Chondrocyte (in vitro differentiated cells): Measurements from ENCODE around the gene CNDP1. TPM values are rescaled to one million over a fixed set of nuclear protein-coding genes. Genes with fewer than 3 reads are reported as not detected.

Experiments
- DNase-seq: peaks from one replicate; pipeline ENCODE4 v3.0.0; 2021; ENCODE audit warnings: mixed read lengths, low spot score
- H3K27ac Mint-ChIP-seq: one replicate; pipeline ENCODE4 v1.8.0; 2021; ENCODE audit warnings: mild to moderate bottlenecking, moderate library complexity, mixed read lengths; ENCODE audit not compliant: unreplicated experiment
- H3K27me3 Mint-ChIP-seq: 2 replicates; pipeline ENCODE4 v1.8.0; 2021; ENCODE audit warnings: low read depth, mixed read lengths
- H3K36me3 Mint-ChIP-seq: 2 replicates; pipeline ENCODE4 v1.8.0; 2021; ENCODE audit warnings: low read depth, mixed read lengths
- H3K4me1 Mint-ChIP-seq: 2 replicates; pipeline ENCODE4 v1.8.0; 2021; ENCODE audit warnings: low read depth, mild to moderate bottlenecking, mixed read lengths
- H3K4me3 Mint-ChIP-seq: one replicate; pipeline ENCODE4 v1.8.0; 2021; ENCODE audit warnings: mild to moderate bottlenecking, moderate library complexity, mixed read lengths; ENCODE audit not compliant: unreplicated experiment
- H3K9me3 Mint-ChIP-seq: 2 replicates; pipeline ENCODE4 v1.8.0; 2021; ENCODE audit warnings: low read depth, mixed read lengths
- total RNA-seq: library from RNA; stranded (reverse); gene quantifications from 3 replicates; pipeline ENCODE4 v1.2.1, GENCODE V29; 2021
- TF ChIP-seq, protein P1 (sequence below): fragments of 200-600 bp; sonication (generic); IDR thresholded peaks from 2 replicates; pipeline ENCODE4 v1.5.0; 2021; ENCODE audit warnings: antibody characterized with exemption, mild to moderate bottlenecking, moderate library complexity

The CNDP1 gene
- total RNA-seq, 1 donor from 2014 or later: 0.22 TPM

DNA sequence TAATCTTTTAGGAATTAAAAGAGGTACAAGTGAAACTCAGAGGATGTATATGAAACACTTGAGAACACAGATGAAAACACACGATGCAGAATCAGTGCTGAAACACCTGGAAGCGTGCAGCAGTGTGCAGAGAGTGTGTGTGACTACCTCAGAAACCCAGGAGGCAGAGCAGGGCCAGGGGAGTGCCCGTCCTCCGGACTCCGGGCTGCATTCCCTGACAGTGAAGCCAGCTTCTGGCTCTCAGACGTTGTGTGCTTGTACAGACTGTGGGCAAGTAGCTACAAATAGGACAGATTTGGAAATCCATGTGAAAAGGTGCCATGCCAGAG, 98.0 kb downstream of the CNDP1 start:
- no peak overlapping the region for H3K4me3 Mint-ChIP-seq
- H3K36me3 Mint-ChIP-seq: peaks cover 28% of the 10 kb centered on the region
- H3K9me3 Mint-ChIP-seq: no peaks in the 10 kb centered on the region
- H3K27me3 Mint-ChIP-seq: no peaks in the 10 kb centered on the region
- H3K27ac Mint-ChIP-seq: no peak overlapping the region
- peaks cover 13% of the 10 kb centered on the region for H3K4me1 Mint-ChIP-seq
- TF ChIP-seq, protein P1, sequence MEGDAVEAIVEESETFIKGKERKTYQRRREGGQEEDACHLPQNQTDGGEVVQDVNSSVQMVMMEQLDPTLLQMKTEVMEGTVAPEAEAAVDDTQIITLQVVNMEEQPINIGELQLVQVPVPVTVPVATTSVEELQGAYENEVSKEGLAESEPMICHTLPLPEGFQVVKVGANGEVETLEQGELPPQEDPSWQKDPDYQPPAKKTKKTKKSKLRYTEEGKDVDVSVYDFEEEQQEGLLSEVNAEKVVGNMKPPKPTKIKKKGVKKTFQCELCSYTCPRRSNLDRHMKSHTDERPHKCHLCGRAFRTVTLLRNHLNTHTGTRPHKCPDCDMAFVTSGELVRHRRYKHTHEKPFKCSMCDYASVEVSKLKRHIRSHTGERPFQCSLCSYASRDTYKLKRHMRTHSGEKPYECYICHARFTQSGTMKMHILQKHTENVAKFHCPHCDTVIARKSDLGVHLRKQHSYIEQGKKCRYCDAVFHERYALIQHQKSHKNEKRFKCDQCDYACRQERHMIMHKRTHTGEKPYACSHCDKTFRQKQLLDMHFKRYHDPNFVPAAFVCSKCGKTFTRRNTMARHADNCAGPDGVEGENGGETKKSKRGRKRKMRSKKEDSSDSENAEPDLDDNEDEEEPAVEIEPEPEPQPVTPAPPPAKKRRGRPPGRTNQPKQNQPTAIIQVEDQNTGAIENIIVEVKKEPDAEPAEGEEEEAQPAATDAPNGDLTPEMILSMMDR: no peak
- DNase-seq: no peak

DNA sequence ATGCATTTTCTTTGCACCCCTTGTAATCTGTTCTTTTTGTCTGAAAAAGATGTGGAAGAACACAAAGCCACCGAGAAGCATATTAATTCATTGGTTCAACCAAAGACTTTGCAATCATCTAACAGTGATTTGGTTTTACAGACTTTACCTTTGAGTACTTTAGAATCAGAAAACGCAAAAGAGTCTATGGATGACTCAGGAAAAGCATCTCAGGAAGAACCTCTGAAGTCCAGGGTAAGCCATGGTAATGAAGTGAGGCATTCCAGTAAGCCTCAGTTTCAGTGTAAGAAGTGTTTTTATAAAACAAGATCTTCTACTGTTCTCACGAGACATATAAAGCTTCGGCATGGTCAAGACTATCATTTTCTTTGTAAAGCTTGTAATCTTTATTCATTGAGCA, 98.6 kb downstream of the CNDP1 start:
- Mint-ChIP-seq H3K4me3 (no peak overlapping the region), H3K36me3 (peaks cover 28% of the 10 kb centered on the region), H3K27me3 (no peaks in the 10 kb centered on the region), H3K4me1 (peaks cover 13% of the 10 kb centered on the region), H3K27ac (no peak overlapping the region), H3K9me3 (no peaks in the 10 kb centered on the region)
- DNase-seq: no peak
- TF ChIP-seq, protein P1: no peak

DNA sequence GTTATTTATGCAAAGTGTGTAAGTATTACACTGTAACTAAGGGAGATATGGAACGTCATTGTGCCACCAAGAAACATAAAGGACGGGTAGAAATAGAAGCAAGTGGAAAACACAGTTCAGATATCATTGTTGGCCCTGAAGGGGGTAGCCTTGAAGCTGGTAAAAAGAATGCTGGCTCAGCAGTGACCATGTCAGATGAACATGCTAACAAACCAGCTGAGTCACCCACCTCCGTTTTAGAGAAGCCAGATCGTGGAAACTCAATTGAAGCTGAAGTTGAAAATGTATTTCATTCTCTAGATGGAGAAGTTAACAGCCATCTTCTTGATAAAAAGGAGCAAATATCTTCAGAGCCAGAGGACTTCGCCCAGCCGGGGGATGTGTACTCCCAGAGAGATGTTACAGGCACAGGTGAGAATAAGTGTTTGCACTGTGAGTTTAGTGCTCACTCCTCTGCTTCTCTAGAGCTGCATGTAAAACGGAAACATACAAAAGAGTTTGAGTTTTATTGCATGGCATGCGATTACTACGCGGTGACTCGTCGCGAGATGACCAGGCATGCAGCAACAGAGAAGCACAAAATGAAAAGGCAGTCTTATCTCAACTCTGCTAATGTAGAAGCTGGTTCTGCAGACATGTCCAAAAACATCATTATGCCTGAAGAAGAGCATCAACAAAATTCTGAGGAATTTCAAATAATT, 99.5 kb downstream of the CNDP1 start:
- H3K27me3 Mint-ChIP-seq: no peaks in the 10 kb centered on the region
- no peak overlapping the region for H3K4me3 Mint-ChIP-seq
- no peak for DNase-seq
- no peaks in the 10 kb centered on the region for H3K9me3 Mint-ChIP-seq
- H3K36me3 Mint-ChIP-seq: peaks cover 28% of the 10 kb centered on the region
- no peak overlapping the region for H3K27ac Mint-ChIP-seq
- peaks cover 13% of the 10 kb centered on the region for H3K4me1 Mint-ChIP-seq
- TF ChIP-seq, protein P1: no peak

DNA sequence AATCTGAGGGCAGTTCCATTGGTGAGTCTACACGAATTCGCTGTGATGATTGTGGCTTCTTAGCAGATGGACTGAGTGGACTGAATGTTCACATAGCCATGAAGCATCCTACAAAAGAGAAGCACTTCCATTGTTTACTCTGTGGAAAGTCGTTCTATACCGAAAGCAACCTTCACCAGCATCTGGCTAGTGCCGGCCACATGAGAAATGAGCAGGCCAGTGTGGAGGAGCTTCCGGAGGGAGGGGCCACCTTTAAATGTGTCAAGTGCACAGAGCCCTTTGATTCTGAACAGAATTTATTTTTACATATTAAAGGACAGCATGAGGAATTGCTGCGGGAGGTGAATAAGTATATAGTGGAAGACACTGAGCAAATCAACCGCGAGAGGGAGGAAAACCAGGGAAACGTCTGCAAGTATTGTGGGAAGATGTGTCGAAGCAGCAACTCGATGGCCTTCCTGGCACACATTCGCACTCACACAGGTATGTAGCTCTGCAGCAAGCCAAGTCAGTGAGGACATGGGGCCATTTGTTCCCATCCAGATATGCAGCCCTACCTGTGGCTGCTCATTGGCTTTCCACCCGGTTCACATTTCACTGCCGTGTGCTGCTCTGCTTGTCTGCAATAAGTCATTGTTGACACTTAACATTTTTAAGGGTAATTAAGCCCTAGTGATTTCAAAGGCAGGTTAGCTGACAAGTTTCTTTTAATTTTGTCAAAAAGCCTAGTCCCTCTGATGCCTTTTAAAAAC, 101.1 kb downstream of the CNDP1 start:
- TF ChIP-seq, protein P1: no peak
- no peak for DNase-seq
- H3K27ac Mint-ChIP-seq: no peak overlapping the region
- no peak overlapping the region for H3K4me3 Mint-ChIP-seq
- no peaks in the 10 kb centered on the region for H3K9me3 Mint-ChIP-seq
- H3K4me1 Mint-ChIP-seq: peaks cover 13% of the 10 kb centered on the region
- peaks cover 28% of the 10 kb centered on the region for H3K36me3 Mint-ChIP-seq
- H3K27me3 Mint-ChIP-seq: no peaks in the 10 kb centered on the region

Other genes starting within 250 kb of the CNDP1 start
- 29.9 to 30.7 TPM (median 30.1 TPM) in 3 replicates for gene CYB5A, start 242.5 kb upstream of the CNDP1 start, total RNA-seq
- not detected in 3 replicates for gene C18orf63, start 218.7 kb upstream of the CNDP1 start, total RNA-seq
- gene DIPK1C, start 77.2 kb upstream of the CNDP1 start, total RNA-seq: not detected in 3 replicates
- 57.7 to 64.6 TPM (median 58.6 TPM) in 3 replicates for gene CNDP2, start 38.1 kb upstream of the CNDP1 start, total RNA-seq
- gene ZNF407, start 63.4 kb downstream of the CNDP1 start, total RNA-seq: 9.5 to 15.3 TPM (median 10.4 TPM) in 3 replicates